SK-N-SH treated with all-trans-retinoic acid at 6 μM for 48 hours (cell line): ENCODE measurements around the gene QRICH1.

ENCODE experiments used
- ATAC-seq: fragments of 200-7000 bp; cut with Tn5 transposase; 3 replicates; pipeline ENCODE4 v1.9.1; 2020; ENCODE audit warnings: mild to moderate bottlenecking, moderate library complexity
- BACH2 ChIP-seq: fragments of 250-450 bp; sonication (Bioruptor Pico); IDR thresholded peaks from 2 replicates; pipeline ENCODE4 v1.9.0; 2021; ENCODE audit warnings: mild to moderate bottlenecking, borderline replicate concordance
- CREB5 ChIP-seq: fragments of 250-450 bp; sonication (Bioruptor Pico); IDR thresholded peaks from 2 replicates; pipeline ENCODE4 v1.5.1; 2020; ENCODE audit warnings: low read depth, mild to moderate bottlenecking, moderate library complexity
- CSRNP3 ChIP-seq: fragments of 250-450 bp; sonication (Bioruptor Pico); IDR thresholded peaks from 2 replicates; pipeline ENCODE4 v1.5.1; 2021; ENCODE audit warnings: mild to moderate bottlenecking, moderate library complexity
- ESRRG ChIP-seq: fragments of 250-450 bp; sonication (Bioruptor Pico); IDR thresholded peaks from 2 replicates; pipeline ENCODE4 v1.6.1; 2021; ENCODE audit warnings: mild to moderate bottlenecking
- ISL1 ChIP-seq: fragments of 250-450 bp; sonication (Bioruptor Pico); IDR thresholded peaks from 2 replicates; pipeline ENCODE4 v2.1.2; 2022; ENCODE audit warnings: mild to moderate bottlenecking, moderate library complexity
- OSR1 ChIP-seq: fragments of 250-450 bp; sonication (Bioruptor Pico); IDR thresholded peaks from 2 replicates; pipeline ENCODE4 v1.8.0; 2022; ENCODE audit warnings: moderate library complexity, mild to moderate bottlenecking, inconsistent platforms
- PATZ1 ChIP-seq: fragments of 250-450 bp; sonication (Bioruptor Pico); IDR thresholded peaks from 2 replicates; pipeline ENCODE4 v1.8.0; 2020; ENCODE audit warnings: mild to moderate bottlenecking, moderate library complexity, borderline replicate concordance
- POU6F1 ChIP-seq: fragments of 250-450 bp; sonication (Bioruptor Pico); IDR thresholded peaks from 2 replicates; pipeline ENCODE4 v1.8.0; 2021; ENCODE audit warnings: low read depth, mild to moderate bottlenecking, moderate library complexity, borderline replicate concordance
- PPARA ChIP-seq: fragments of 250-450 bp; sonication (Bioruptor Pico); IDR thresholded peaks from 2 replicates; pipeline ENCODE4 v1.5.0; 2020; ENCODE audit warnings: mild to moderate bottlenecking, borderline replicate concordance
- RARB ChIP-seq: fragments of 250-450 bp; sonication (Bioruptor Pico); IDR thresholded peaks from 2 replicates; pipeline ENCODE4 v1.8.0; 2021; ENCODE audit warnings: mild to moderate bottlenecking, moderate library complexity
- SNAI2 ChIP-seq: fragments of 250-450 bp; sonication (Bioruptor Pico); IDR thresholded peaks from 2 replicates; pipeline ENCODE4 v1.5.0; 2020; ENCODE audit warnings: mild to moderate bottlenecking, moderate library complexity
- TSHZ2 ChIP-seq: fragments of 250-450 bp; sonication (Bioruptor Pico); IDR thresholded peaks from 2 replicates; pipeline ENCODE4 v1.5.0; 2020; ENCODE audit warnings: mild to moderate bottlenecking, moderate library complexity
- ZC3H10 ChIP-seq: fragments of 250-450 bp; sonication (Bioruptor Pico); IDR thresholded peaks from 2 replicates; pipeline ENCODE4 v1.5.1; 2021; ENCODE audit warnings: mild to moderate bottlenecking, moderate library complexity
- ZFP3 ChIP-seq: fragments of 250-450 bp; sonication (Bioruptor Pico); IDR thresholded peaks from 2 replicates; pipeline ENCODE4 v1.5.0; 2020; ENCODE audit warnings: mild to moderate bottlenecking, moderate library complexity
- ZFP30 ChIP-seq: fragments of 450-650 bp; formaldehyde crosslinking; IDR thresholded peaks from 2 replicates; pipeline ENCODE4 v1.5.0; 2022; ENCODE audit warnings: mild to moderate bottlenecking, moderate library complexity
- ZNF565 ChIP-seq: fragments of 450-650 bp; formaldehyde crosslinking; conservative IDR thresholded peaks from 2 replicates; pipeline ENCODE4 v1.5.0; 2020; ENCODE audit warnings: low read depth, mild to moderate bottlenecking, moderate library complexity
- ZNF70 ChIP-seq: fragments of 450-650 bp; formaldehyde crosslinking; IDR thresholded peaks from 2 replicates; pipeline ENCODE4 v1.5.0; 2020; ENCODE audit warnings: mild to moderate bottlenecking, moderate library complexity
- ZNF8 ChIP-seq: fragments of 450-650 bp; formaldehyde crosslinking; IDR thresholded peaks from 2 replicates; pipeline ENCODE4 v1.5.0; 2020; ENCODE audit warnings: mild to moderate bottlenecking, moderate library complexity

QRICH1 gene

GRCh38 chr3:49035281-49035680, 58.6 kb downstream of the QRICH1 start:
- ATAC-seq, result no peak
- no peak for TF ChIP-seq RARB (CRISPR knock-in tag)
- TF ChIP-seq ISL1 (CRISPR knock-in tag), result no peak
- TF ChIP-seq ZFP3, result no peak
- no peak for TF ChIP-seq OSR1 (CRISPR knock-in tag)
- no peak for TF ChIP-seq PPARA (CRISPR knock-in tag)
- no peak for TF ChIP-seq SNAI2 (CRISPR knock-in tag)
- no peak for TF ChIP-seq ZNF565 (CRISPR knock-in tag)

GRCh38 chr3:49034650-49035049, 59.2 kb downstream of the QRICH1 start:
- no peak for TF ChIP-seq ZC3H10 (CRISPR knock-in tag)
- no peak for TF ChIP-seq PATZ1 (CRISPR knock-in tag)
- TF ChIP-seq ZNF70 (CRISPR knock-in tag), result no peak
- no peak for TF ChIP-seq OSR1 (CRISPR knock-in tag)
- TF ChIP-seq PPARA (CRISPR knock-in tag), result no peak
- no peak for TF ChIP-seq POU6F1 (CRISPR knock-in tag)
- TF ChIP-seq TSHZ2 (CRISPR knock-in tag), result no peak
- TF ChIP-seq CREB5, result no peak
- TF ChIP-seq BACH2 (CRISPR knock-in tag), result no peak
- no peak for TF ChIP-seq ZFP30 (CRISPR knock-in tag)
- no peak for TF ChIP-seq RARB (CRISPR knock-in tag)
- TF ChIP-seq ZFP3, result no peak
- no peak for ATAC-seq

GRCh38 chr3:49032646-49033304, 61.1 kb downstream of the QRICH1 start:
- no peak for ATAC-seq
- TF ChIP-seq ESRRG (CRISPR knock-in tag) (no peak), SNAI2 (CRISPR knock-in tag) (no peak), PATZ1 (CRISPR knock-in tag) (no peak), ZNF565 (CRISPR knock-in tag) (no peak), ZNF8 (CRISPR knock-in tag) (no peak), ZFP3 (no peak), CSRNP3 (no peak)
